ENCODE data around the gene SPSB1.

DNA sequence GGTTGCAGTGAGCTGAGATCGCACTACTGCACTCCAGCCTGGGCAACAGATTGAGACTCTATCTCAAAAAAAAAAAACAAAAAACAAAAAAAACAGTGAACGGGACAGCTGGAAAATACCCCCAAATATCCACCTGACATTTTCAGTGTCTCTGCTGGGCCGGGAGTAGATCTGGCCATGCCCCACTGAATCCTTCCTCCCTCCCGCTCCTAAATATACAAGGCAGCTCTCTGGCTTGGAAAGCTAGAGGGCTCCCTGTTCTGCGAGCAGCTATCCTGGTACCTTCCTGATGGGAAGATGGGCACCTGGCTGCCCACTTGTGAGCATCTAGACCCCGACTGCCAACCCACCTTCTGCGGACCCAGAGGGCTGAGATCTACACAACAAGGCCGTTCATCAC is 21.4 kb downstream of the SPSB1 start:
- TF ChIP-seq, protein P1, sequence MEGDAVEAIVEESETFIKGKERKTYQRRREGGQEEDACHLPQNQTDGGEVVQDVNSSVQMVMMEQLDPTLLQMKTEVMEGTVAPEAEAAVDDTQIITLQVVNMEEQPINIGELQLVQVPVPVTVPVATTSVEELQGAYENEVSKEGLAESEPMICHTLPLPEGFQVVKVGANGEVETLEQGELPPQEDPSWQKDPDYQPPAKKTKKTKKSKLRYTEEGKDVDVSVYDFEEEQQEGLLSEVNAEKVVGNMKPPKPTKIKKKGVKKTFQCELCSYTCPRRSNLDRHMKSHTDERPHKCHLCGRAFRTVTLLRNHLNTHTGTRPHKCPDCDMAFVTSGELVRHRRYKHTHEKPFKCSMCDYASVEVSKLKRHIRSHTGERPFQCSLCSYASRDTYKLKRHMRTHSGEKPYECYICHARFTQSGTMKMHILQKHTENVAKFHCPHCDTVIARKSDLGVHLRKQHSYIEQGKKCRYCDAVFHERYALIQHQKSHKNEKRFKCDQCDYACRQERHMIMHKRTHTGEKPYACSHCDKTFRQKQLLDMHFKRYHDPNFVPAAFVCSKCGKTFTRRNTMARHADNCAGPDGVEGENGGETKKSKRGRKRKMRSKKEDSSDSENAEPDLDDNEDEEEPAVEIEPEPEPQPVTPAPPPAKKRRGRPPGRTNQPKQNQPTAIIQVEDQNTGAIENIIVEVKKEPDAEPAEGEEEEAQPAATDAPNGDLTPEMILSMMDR (IDR thresholded peaks at IDR 0.05) = no peak
- no peak for TF ChIP-seq POLR2A (IDR thresholded peaks at IDR 0.05)

Data from Peyer's patch (tissue), 4 donors.